MCF 10A (cell line): Measurements from ENCODE around the gene AAGAB. TPM values are rescaled to one million over a fixed set of nuclear protein-coding genes. Genes with fewer than 3 reads are reported as not detected.
"Not testable (repeated sequence)": the region's sequence is repeated elsewhere in the genome, so short reads cannot be mapped to it uniquely, and the experiment has no call there.

Experiments
- BruUV-seq: library from RNA; stranded (reverse); fragments of 400-500 nt; replicated peaks from 2 replicates; lab custom pipeline; 2021; lab: Mats Ljungman, UMichigan
- CTCF ChIA-PET: fragments of 300-600 bp; sonication (Branson Sonifier 250); formaldehyde crosslinking; extraction: SDS; loops from one replicate; lab custom pipeline; 2021; ENCODE audit warnings: antibody characterized with exemption, inconsistent platforms; lab: Yijun Ruan, JAX
- POLR2A ChIA-PET: fragments of 300-600, 350-650 bp; sonication (Branson Sonifier 250); formaldehyde crosslinking; extraction: SDS; loops from one replicate; lab custom pipeline; 2020; ENCODE audit warnings: antibody characterized with exemption, inconsistent platforms; lab: Yijun Ruan, JAX
- DNase-seq: peaks from one replicate; pipeline ENCODE4 v3.0.0-alpha.2; 2018; ENCODE audit not compliant: unreplicated experiment
- H3K27ac Mint-ChIP-seq: one replicate; pipeline ENCODE4 v1.8.0; 2022; ENCODE audit warnings: mild to moderate bottlenecking, low read depth, mixed read lengths; ENCODE audit not compliant: unreplicated experiment
- H3K27me3 Mint-ChIP-seq: one replicate; pipeline ENCODE4 v1.8.0; 2022; ENCODE audit warnings: mixed read lengths; ENCODE audit not compliant: insufficient read depth, unreplicated experiment
- H3K36me3 Mint-ChIP-seq: one replicate; pipeline ENCODE4 v1.8.0; 2022; ENCODE audit warnings: mild to moderate bottlenecking, moderate library complexity, mixed read lengths; ENCODE audit not compliant: insufficient read depth, unreplicated experiment
- H3K4me1 Mint-ChIP-seq: one replicate; pipeline ENCODE4 v1.8.0; 2022; ENCODE audit warnings: mixed read lengths; ENCODE audit not compliant: insufficient read depth, unreplicated experiment
- H3K4me3 Mint-ChIP-seq: one replicate; pipeline ENCODE4 v1.8.0; 2022; ENCODE audit warnings: mild to moderate bottlenecking, moderate library complexity, mixed read lengths; ENCODE audit not compliant: unreplicated experiment
- H3K9me3 Mint-ChIP-seq: one replicate; pipeline ENCODE4 v1.8.0; 2022; ENCODE audit warnings: mixed read lengths; ENCODE audit not compliant: unreplicated experiment
- intact Hi-C: fragments of 100-400 bp; cut with micrococcal nuclease; formaldehyde crosslinking; loops from 2 replicates; pipeline ENCODE4 v1.14.1; 2022
- total RNA-seq: library from RNA; stranded (reverse); gene quantifications from 2 replicates; pipeline ENCODE4 v1.2.3, GENCODE V29; 2022
- TF ChIP-seq, protein P1 (sequence below): fragments of 200-600 bp; IDR thresholded peaks from one replicate; pipeline ENCODE4 v1.8.0; 2022; ENCODE audit warnings: antibody characterized with exemption, mild to moderate bottlenecking; ENCODE audit not compliant: unreplicated experiment

AAGAB gene
- total RNA-seq, 1 experiment from 2014 or later, result 52.7 TPM

DNA sequence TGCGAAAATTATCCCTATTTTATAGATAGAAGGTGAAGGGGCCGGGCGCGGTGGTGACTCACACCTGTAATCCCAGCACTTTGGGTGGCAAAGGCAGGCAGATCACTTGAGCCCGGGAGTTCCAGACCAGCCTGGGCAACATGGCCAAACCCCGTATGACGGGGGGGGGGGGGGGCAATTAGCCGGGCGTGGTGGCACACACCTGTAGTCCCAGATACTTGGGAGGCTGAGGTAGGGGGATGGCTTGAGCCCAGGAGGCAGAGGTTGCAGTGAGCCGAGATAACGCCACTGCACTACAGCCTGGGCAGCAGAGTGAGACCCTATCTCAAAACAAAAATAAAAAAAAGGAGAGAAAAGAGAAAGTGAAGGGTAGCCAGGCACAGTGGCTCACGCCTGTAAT, 1.4 kb downstream of the AAGAB start:
- TF ChIP-seq, protein P1, sequence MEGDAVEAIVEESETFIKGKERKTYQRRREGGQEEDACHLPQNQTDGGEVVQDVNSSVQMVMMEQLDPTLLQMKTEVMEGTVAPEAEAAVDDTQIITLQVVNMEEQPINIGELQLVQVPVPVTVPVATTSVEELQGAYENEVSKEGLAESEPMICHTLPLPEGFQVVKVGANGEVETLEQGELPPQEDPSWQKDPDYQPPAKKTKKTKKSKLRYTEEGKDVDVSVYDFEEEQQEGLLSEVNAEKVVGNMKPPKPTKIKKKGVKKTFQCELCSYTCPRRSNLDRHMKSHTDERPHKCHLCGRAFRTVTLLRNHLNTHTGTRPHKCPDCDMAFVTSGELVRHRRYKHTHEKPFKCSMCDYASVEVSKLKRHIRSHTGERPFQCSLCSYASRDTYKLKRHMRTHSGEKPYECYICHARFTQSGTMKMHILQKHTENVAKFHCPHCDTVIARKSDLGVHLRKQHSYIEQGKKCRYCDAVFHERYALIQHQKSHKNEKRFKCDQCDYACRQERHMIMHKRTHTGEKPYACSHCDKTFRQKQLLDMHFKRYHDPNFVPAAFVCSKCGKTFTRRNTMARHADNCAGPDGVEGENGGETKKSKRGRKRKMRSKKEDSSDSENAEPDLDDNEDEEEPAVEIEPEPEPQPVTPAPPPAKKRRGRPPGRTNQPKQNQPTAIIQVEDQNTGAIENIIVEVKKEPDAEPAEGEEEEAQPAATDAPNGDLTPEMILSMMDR, result no peak
- Mint-ChIP-seq H3K36me3 (no peaks in the 10 kb centered on the region), H3K4me1 (peaks cover 19% of the 10 kb centered on the region), H3K27me3 (no peaks in the 10 kb centered on the region), H3K27ac (peak overlapping the region; percentile 99), H3K4me3 (peak overlapping the region; percentile 97), H3K9me3 (no peaks in the 10 kb centered on the region)
- CTCF ChIA-PET, result no interaction called here
- peak; percentile 29 for DNase-seq
- no TSS peak for BruUV-seq
- intact Hi-C loops, result loop anchor here (5.0 kb wide), 1 partner anchor 186 kb away; the partner anchor contains the start of gene SMAD3
- POLR2A ChIA-PET, result interaction anchor here (0.6 to 3.9 kb wide), 9 partner anchors 9 to 204 kb away, joined by 3 to 42 read pairs (median 11); no protein-coding TSS in a partner anchor

DNA sequence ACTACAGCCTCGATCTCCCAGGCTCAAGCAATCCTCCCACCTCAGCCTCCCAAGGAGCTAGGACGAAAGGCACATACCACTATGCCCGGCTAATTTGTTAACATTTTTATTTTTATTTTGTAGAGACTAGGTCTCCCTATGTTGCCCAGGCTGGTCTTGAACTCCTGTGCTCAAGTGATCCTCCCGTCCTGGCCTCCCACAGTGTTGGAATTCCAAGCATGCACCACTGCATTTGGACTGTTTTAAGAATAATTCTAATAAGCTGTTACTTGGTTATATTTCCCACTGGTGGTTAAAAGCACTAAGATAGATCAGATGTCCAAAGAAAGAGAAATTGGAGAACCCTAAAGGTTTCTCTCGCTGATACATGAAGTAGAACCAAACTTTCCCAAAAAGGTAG, 3.1 kb downstream of the AAGAB start:
- peaks cover 19% of the 10 kb centered on the region for H3K4me1 Mint-ChIP-seq
- TF ChIP-seq, protein P1, result no peak
- H3K4me3 Mint-ChIP-seq, result no peak overlapping the region
- BruUV-seq, result no TSS peak
- H3K27me3 Mint-ChIP-seq, result no peaks in the 10 kb centered on the region
- CTCF ChIA-PET, result interaction anchor here (1.4 kb wide), 1 partner anchor 11 kb away, joined by 6 read pairs; no protein-coding TSS in a partner anchor
- no peak for DNase-seq
- intact Hi-C loops, result loop anchor here (5.0 kb wide), 1 partner anchor 184 kb away; the partner anchor contains the start of gene SMAD3
- POLR2A ChIA-PET, result interaction anchor here (0.6 to 1.5 kb wide), 4 partner anchors 10 to 104 kb away, joined by 3 to 4 read pairs (median 3); no protein-coding TSS in a partner anchor
- H3K9me3 Mint-ChIP-seq, result no peaks in the 10 kb centered on the region
- H3K36me3 Mint-ChIP-seq, result peaks cover under 1% of the 10 kb centered on the region
- H3K27ac Mint-ChIP-seq, result peak overlapping the region; percentile 19

DNA sequence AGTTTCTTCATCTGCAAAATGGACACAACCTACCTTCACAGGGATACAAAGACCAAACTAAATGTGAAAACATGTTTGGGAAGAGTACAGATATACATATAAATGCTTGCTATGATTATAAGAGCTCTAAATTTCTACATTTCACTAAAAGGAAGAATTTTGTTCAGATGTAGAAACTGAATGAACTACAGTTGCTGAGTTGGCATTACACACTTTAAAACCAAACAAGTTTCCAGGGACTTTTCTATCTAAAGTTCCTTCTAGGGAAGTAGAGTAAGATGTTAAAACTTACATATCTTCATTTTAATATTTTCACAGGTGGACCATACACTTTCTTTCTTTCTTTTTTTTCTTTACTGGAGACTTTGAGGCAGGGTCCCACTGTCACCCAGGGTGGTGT, 4.6 kb downstream of the AAGAB start:
- Mint-ChIP-seq H3K4me3 (no peak overlapping the region), H3K36me3 (peaks cover 16% of the 10 kb centered on the region), H3K4me1 (peaks cover 19% of the 10 kb centered on the region), H3K27ac (no peak overlapping the region), H3K9me3 (no peaks in the 10 kb centered on the region), H3K27me3 (no peaks in the 10 kb centered on the region)
- no TSS peak for BruUV-seq
- no peak for DNase-seq
- POLR2A ChIA-PET, result interaction anchor here (0.9 kb wide), 2 partner anchors 9 to 100 kb away, joined by 4 to 5 read pairs; no protein-coding TSS in a partner anchor
- CTCF ChIA-PET, result no interaction called here
- TF ChIP-seq, protein P1, result no peak
- intact Hi-C loops, result loop anchor here (5.0 kb wide), 1 partner anchor 183 kb away; the partner anchor contains the start of gene SMAD3

DNA sequence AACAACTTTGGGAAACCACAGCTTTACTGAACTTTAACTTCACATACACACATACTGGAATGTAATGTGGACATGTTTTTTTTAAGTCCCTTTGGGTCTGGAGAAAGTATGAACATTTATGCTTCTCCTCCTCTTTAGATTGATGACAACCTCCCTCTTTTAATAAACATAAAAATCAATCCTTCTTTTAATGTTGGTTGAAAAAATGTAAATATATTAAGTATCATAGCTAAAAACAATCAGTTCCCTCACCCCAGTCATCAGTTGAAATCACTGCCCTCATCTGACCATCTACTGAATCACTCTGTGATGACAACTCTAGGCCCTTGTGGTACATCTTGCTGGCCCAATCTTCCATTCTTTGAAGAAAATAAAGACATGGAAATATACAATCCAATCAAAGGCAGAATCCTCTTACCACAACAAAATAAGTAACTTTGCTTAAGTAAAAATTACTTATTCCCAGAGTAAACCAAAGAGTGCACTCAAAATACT, 6.4 kb downstream of the AAGAB start:
- BruUV-seq, result no TSS peak
- DNase-seq, result no peak
- ChIA-PET CTCF (no interaction called here), POLR2A (interaction anchor here (1.3 to 1.5 kb wide), 2 partner anchors 11 to 123 kb away, joined by 3 to 4 read pairs; no protein-coding TSS in a partner anchor)
- H3K27me3 Mint-ChIP-seq, result no peaks in the 10 kb centered on the region
- TF ChIP-seq, protein P1, result no peak
- no peaks in the 10 kb centered on the region for H3K9me3 Mint-ChIP-seq
- no peak overlapping the region for H3K27ac Mint-ChIP-seq
- H3K36me3 Mint-ChIP-seq, result peaks cover 18% of the 10 kb centered on the region
- H3K4me1 Mint-ChIP-seq, result peaks cover 15% of the 10 kb centered on the region
- no peak overlapping the region for H3K4me3 Mint-ChIP-seq
- intact Hi-C loops, result no loop called here

DNA sequence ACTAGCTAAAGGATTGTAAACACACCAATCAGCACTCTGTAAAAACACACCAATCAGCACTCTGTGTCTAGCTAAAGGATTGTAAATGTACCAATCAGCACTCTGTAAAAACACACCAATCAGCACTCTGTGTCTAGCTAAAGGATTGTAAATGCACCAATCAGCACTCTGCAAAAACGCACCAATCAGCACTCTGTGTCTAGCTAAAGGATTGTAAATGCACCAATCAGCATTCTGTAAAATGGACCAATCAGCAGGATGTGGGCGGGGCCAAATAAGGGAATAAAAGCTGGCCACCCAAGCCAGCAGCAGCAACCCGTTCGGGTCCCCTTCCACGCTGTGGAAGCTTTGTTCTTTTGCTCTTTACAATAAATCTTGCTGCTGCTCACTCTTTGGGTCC, 7.9 kb downstream of the AAGAB start:
- CTCF ChIA-PET, result interaction anchor here (0.6 to 0.9 kb wide), 2 partner anchors 8 to 197 kb away, joined by 3 to 4 read pairs; no protein-coding TSS in a partner anchor
- H3K27me3 Mint-ChIP-seq, H3K4me1 Mint-ChIP-seq, BruUV-seq, H3K4me3 Mint-ChIP-seq, intact Hi-C loops, DNase-seq, H3K9me3 Mint-ChIP-seq, H3K27ac Mint-ChIP-seq: not testable (repeated sequence)
- POLR2A ChIA-PET, result interaction anchor here (1.0 kb wide), 1 partner anchor 9 kb away, joined by 3 read pairs; no protein-coding TSS in a partner anchor
- peaks cover 23% of the 10 kb centered on the region for H3K36me3 Mint-ChIP-seq
